GM23248 (cell line): Measurements from ENCODE around the gene MAPKBP1. TPM values are rescaled to one million over a fixed set of nuclear protein-coding genes. Genes with fewer than 3 reads are reported as not detected.

Source experiments
- DNase-seq: peaks from one replicate; pipeline ENCODE4 v3.0.0-alpha.2; 2015
- H2AFZ ChIP-seq: fragments of 200-600 bp; sonication (generic); 2 replicates; pipeline ENCODE4 v1.6.1; 2016; ENCODE audit warnings: antibody characterized with exemption
- H3F3A ChIP-seq: fragments of 200-600 bp; sonication (generic); 2 replicates; pipeline ENCODE4 v1.6.1; 2016; ENCODE audit warnings: mild to moderate bottlenecking, antibody characterized with exemption, mixed run types; ENCODE audit not compliant: insufficient read depth
- H3K27ac ChIP-seq: fragments of 200-600 bp; sonication (generic); 2 replicates; pipeline ENCODE4 v1.5.1; 2016; ENCODE audit warnings: mild to moderate bottlenecking
- H3K27me3 ChIP-seq: fragments of 200-600 bp; sonication (generic); replicated peaks from 2 replicates; pipeline ENCODE4 v1.6.1; 2016; ENCODE audit warnings: mild to moderate bottlenecking; ENCODE audit not compliant: insufficient read depth
- H3K36me3 ChIP-seq: fragments of 200-600 bp; sonication (generic); 2 replicates; pipeline ENCODE4 v1.6.1; 2016; ENCODE audit warnings: low read depth, mild to moderate bottlenecking
- H3K4me1 ChIP-seq: fragments of 200-600 bp; sonication (generic); 2 replicates; pipeline ENCODE4 v1.6.1; 2016; ENCODE audit warnings: mild to moderate bottlenecking; ENCODE audit not compliant: insufficient read depth
- H3K4me2 ChIP-seq: fragments of 200-600 bp; sonication (generic); one replicate; pipeline ENCODE4 v1.6.1; 2016; ENCODE audit warnings: mild to moderate bottlenecking; ENCODE audit not compliant: unreplicated experiment
- H3K4me3 ChIP-seq: fragments of 200-600 bp; sonication (generic); 2 replicates; pipeline ENCODE4 v1.5.1; 2016; ENCODE audit warnings: mild to moderate bottlenecking
- H3K79me2 ChIP-seq: fragments of 200-600 bp; sonication (generic); 2 replicates; pipeline ENCODE4 v1.6.1; 2016; ENCODE audit warnings: mild to moderate bottlenecking; ENCODE audit not compliant: insufficient read depth
- H3K9ac ChIP-seq: fragments of 200-600 bp; sonication (generic); 2 replicates; pipeline ENCODE4 v1.6.1; 2016; ENCODE audit warnings: mild to moderate bottlenecking
- H3K9me2 ChIP-seq: fragments of 200-600 bp; sonication (generic); 2 replicates; pipeline ENCODE4 v1.6.1; 2016; ENCODE audit warnings: mixed run types, mild to moderate bottlenecking, moderate library complexity; ENCODE audit not compliant: insufficient read depth
- H3K9me3 ChIP-seq: fragments of 200-600 bp; sonication (generic); one replicate; pipeline ENCODE4 v1.6.1; 2017; ENCODE audit warnings: low read depth
- H4K20me1 ChIP-seq: fragments of 200-600 bp; sonication (generic); 2 replicates; pipeline ENCODE4 v1.6.0; 2016; ENCODE audit not compliant: insufficient read depth
- EZH2 ChIP-seq: fragments of 200-600 bp; sonication (generic); IDR thresholded peaks from 2 replicates; pipeline ENCODE4 v1.6.1; 2018; ENCODE audit warnings: antibody characterized with exemption, mild to moderate bottlenecking; ENCODE audit not compliant: insufficient read depth, poor library complexity, severe bottlenecking
- EZH2phosphoT487 ChIP-seq: fragments of 200-600 bp; sonication (generic); IDR thresholded peaks from 2 replicates; pipeline ENCODE4 v1.6.1; 2018; ENCODE audit warnings: antibody characterized with exemption, moderate library complexity, mild to moderate bottlenecking, low read depth; ENCODE audit not compliant: insufficient read depth
- WGBS, 2 experiments: methylation state at CpG; one replicate each; pipeline ENCODE4 v1.1.6; 2015 to 2017; ENCODE audit warnings: low lambda C conversion rate in 2 of 2, low coverage in 1 of 2; ENCODE audit errors: missing lambda C conversion rate in 2 of 2; 5-methylcytosine and 5-hydroxymethylcytosine counted together
- in situ Hi-C: fragments of 300-500 bp; cut with MboI; formaldehyde crosslinking; loops from 2 replicates; pipeline ENCODE4 v1.15.0; 2020
- polyA plus RNA-seq: library from polyadenylated mRNA; unstranded; fragments of >200 nt; fragmentation: Nextera tagmentation; extraction: Ambion mirVana; gene quantifications from 2 replicates; pipeline ENCODE4 v1.2.1, GENCODE V29; 2016
- total RNA-seq: library from RNA; depleted of rRNA; stranded (reverse); fragments of >200 nt; shearing (Covaris generic); gene quantifications from 2 replicates; pipeline ENCODE4 v1.2.3, GENCODE V29; 2014

MAPKBP1 gene
- total and polyA plus RNA-seq, 2 experiments from 2014 or later, result 5.2 to 8.5 TPM

DNA sequence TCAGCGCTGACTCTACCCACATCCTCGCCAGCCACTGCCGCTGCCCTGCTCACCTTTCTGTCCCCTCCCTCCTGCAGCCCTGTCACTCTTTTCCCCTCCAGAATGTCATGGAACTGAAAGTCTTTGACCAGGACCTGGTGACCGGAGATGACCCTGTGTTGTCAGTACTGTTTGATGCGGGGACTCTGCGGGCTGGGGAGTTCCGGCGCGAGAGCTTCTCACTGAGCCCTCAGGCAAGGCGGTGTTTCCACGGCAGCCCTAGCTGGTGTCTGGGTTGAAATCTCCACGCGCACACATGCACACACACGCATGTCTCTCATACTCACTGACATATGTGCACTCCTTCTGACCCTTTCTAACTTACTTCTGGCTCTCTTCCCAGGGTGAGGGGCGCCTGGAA, 66.4 kb downstream of the MAPKBP1 start:
- in situ Hi-C loops, result no loop called here
- Histone ChIP-seq H3K4me1 (no peaks in the 10 kb centered on the region), H3K27ac (no peak overlapping the region), H3K79me2 (no peaks in the 10 kb centered on the region), H2AFZ (no peak overlapping the region), H3K36me3 (no peaks in the 10 kb centered on the region), H3K27me3 (no peaks in the 10 kb centered on the region), H3K9ac (no peak overlapping the region), H3K4me3 (no peak overlapping the region), H4K20me1 (no peaks in the 10 kb centered on the region), H3F3A (no peaks in the 10 kb centered on the region), H3K9me2 (no peaks in the 10 kb centered on the region), H3K4me2 (no peak overlapping the region), H3K9me3 (no peaks in the 10 kb centered on the region)
- no peak for DNase-seq
- 84 to 85% methylated on average over 15 of the region's 15 CpGs for WGBS, 2 experiments
- TF ChIP-seq EZH2phosphoT487, result no peak
- TF ChIP-seq EZH2, result no peak

DNA sequence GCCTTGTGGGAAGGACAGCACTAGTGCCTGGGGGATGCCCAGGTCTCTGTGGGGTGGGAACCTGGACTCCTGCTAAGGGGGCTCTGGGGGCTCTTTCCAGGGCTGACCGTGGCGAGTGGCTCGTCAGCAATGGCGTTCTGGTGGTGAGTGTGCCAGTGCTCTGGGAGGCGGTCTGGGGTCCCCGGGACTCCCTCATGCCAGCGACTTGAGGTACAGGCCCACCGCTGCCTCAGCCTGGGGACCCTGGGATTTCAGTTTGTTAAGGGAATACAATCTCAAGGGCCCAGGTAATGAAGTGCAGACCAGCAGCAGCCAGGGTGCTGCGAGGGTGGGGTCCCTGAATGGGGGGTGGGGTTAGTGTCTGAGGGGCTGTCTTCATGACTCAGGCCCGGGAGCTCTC, 66.8 kb downstream of the MAPKBP1 start:
- Histone ChIP-seq H3K4me3 (no peak overlapping the region), H3K79me2 (no peaks in the 10 kb centered on the region), H2AFZ (no peak overlapping the region), H4K20me1 (no peaks in the 10 kb centered on the region), H3K9ac (no peak overlapping the region), H3K27me3 (no peaks in the 10 kb centered on the region), H3K9me3 (no peaks in the 10 kb centered on the region), H3K9me2 (no peaks in the 10 kb centered on the region), H3K4me1 (no peaks in the 10 kb centered on the region), H3K36me3 (no peaks in the 10 kb centered on the region), H3K27ac (no peak overlapping the region), H3K4me2 (no peak overlapping the region), H3F3A (no peaks in the 10 kb centered on the region)
- in situ Hi-C loops, result no loop called here
- no peak for DNase-seq
- WGBS, 2 experiments, result 82 to 85% methylated on average over 9 to 10 of the region's 10 CpGs
- no peak for TF ChIP-seq EZH2phosphoT487
- no peak for TF ChIP-seq EZH2

DNA sequence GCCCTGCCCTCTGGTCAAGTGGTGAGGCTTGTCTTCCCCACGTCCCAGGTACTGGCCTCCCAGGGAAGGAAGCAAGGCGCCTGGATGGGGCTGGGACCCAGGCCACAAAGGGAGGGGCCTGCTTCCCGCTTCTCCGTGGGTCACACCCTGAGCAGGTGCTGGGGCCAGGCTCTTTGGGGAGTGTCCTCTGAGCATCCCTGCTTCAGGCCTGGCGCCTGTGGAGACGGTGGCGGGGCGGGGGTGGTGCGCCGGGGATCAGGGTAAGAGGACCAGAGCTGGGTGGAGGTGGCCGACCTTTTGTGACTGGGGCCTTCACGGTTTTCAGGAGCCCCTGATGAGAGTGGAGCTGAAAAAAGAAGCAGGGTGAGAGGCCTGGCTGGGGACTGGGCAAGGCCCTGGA, 67.9 kb downstream of the MAPKBP1 start:
- Histone ChIP-seq H3K4me1 (no peaks in the 10 kb centered on the region), H3F3A (no peaks in the 10 kb centered on the region), H3K36me3 (no peaks in the 10 kb centered on the region; the same call in 1 of the 2 replicates), H3K9ac (no peak overlapping the region), H2AFZ (no peak overlapping the region), H3K4me2 (no peak overlapping the region), H3K9me2 (no peaks in the 10 kb centered on the region), H3K9me3 (no peaks in the 10 kb centered on the region), H4K20me1 (no peaks in the 10 kb centered on the region), H3K27me3 (no peaks in the 10 kb centered on the region), H3K4me3 (no peak overlapping the region), H3K27ac (no peak overlapping the region), H3K79me2 (no peaks in the 10 kb centered on the region)
- in situ Hi-C loops, result no loop called here
- no peak for DNase-seq
- 73 to 79% methylated on average over 12 of the region's 12 CpGs for WGBS, 2 experiments
- TF ChIP-seq EZH2 (no peak), EZH2phosphoT487 (no peak)

DNA sequence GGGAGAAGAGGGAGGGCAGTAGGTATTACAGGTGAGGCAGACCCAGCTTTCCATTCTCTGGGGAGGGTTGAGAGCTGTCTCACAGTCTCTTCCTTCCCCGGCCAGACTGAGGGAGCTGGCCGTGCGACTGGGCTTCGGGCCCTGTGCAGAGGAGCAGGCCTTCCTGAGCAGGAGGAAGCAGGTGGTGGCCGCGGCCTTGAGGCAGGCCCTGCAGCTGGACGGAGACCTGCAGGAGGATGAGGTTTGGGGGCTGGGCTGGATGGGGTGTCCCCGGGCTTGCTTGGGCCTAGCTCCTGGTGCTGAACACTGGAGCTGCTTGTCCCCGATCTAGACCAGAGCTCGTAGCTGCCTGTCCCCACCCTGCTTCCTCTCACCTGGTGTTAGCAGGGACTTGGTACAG, 69.3 kb downstream of the MAPKBP1 start:
- no peak overlapping the region for H3K4me3 ChIP-seq
- H4K20me1 ChIP-seq, result no peaks in the 10 kb centered on the region
- no peaks in the 10 kb centered on the region for H3K4me1 ChIP-seq
- no peaks in the 10 kb centered on the region for H3K9me2 ChIP-seq
- H3K4me2 ChIP-seq, result no peak overlapping the region
- no peak overlapping the region for H3K9ac ChIP-seq
- DNase-seq, result no peak
- no peaks in the 10 kb centered on the region for H3K79me2 ChIP-seq
- no peak overlapping the region for H3K27ac ChIP-seq
- TF ChIP-seq EZH2phosphoT487 (no peak), EZH2 (no peak)
- H3F3A ChIP-seq, result no peaks in the 10 kb centered on the region
- H3K36me3 ChIP-seq, result no peaks in the 10 kb centered on the region; the same call in 1 of the 2 replicates
- H3K9me3 ChIP-seq, result no peaks in the 10 kb centered on the region
- no peak overlapping the region for H2AFZ ChIP-seq
- H3K27me3 ChIP-seq, result no peaks in the 10 kb centered on the region
- in situ Hi-C loops, result no loop called here
- 82 to 89% methylated on average over 9 to 10 of the region's 10 CpGs for WGBS, 2 experiments

DNA sequence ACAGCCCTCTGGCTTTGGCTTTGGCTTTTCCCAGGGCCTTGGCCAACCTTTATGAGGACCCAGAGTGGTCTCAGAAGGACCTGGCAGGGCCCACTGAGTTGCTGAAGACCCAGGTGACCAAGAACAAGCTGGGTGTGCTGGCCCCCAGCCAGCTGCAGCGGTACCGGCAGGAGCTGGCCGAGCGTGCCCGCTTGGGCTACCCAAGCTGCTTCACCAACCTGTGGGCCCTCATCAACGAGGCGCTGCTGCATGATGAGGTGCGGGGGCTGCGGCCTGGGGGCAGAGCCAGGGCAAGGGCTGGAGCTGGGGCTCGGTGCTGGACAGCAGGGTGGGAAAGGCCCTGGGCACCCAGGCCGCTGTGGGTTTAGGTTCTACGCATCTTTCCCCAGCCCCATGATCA, 70.5 kb downstream of the MAPKBP1 start:
- WGBS, 2 experiments, result 85 to 94% methylated on average over 7 to 11 of the region's 12 CpGs
- no peaks in the 10 kb centered on the region for H3K9me2 ChIP-seq

More for the DNA sequence above, 70.5 kb downstream of the MAPKBP1 start:
- Histone ChIP-seq H3K27me3 (no peaks in the 10 kb centered on the region), H3K4me3 (no peak overlapping the region), H3K79me2 (no peaks in the 10 kb centered on the region), H3K9me3 (no peaks in the 10 kb centered on the region), H3K27ac (no peak overlapping the region), H3F3A (no peaks in the 10 kb centered on the region), H3K4me1 (no peaks in the 10 kb centered on the region), H2AFZ (no peak overlapping the region), H3K36me3 (no peaks in the 10 kb centered on the region; the same call in 1 of the 2 replicates), H4K20me1 (no peaks in the 10 kb centered on the region), H3K4me2 (no peak overlapping the region), H3K9ac (no peak overlapping the region)
- no peak for TF ChIP-seq EZH2phosphoT487
- no peak for TF ChIP-seq EZH2
- in situ Hi-C loops, result no loop called here
- DNase-seq, result no peak
